ENCODE results near the gene LPGAT1.
"Not testable (repeated sequence)": the region's sequence is repeated elsewhere in the genome, so short reads cannot be mapped to it uniquely, and the experiment has no call there.

Gene LPGAT1

GRCh38 chr1:211830328-211831142, at the start of gene LPGAT1:
LPGAT1 (minus strand) TSS chr1:211830763; CDS start chr1:211829296, 1,467 bp downstream.
- DNase-seq: peak; percentile 41

DNA sequence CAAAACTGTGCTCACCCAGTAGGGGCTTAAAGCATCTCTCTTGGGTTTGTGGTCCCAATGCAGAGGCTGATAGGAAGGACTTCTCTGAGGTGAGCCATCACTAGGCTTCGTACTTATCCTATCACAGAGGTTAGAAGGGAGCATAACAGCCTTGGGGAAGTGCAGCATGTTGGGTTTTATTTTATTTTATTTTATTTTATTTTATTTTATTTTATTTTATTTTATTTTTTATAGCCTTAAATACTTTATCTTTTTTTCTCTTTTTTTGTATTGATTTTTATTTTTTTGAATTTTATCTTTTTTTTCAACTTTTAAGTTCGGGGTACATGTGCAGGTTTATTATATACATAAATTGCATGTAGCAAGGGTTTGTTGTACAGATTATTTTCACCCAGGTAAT, 48.9 kb upstream of the LPGAT1 start:
- no peak for DNase-seq

- no peak for DNase-seq
These were observed 46.5 kb upstream of the LPGAT1 start for GRCh38 chr1:211876851-211877590.

DNA sequence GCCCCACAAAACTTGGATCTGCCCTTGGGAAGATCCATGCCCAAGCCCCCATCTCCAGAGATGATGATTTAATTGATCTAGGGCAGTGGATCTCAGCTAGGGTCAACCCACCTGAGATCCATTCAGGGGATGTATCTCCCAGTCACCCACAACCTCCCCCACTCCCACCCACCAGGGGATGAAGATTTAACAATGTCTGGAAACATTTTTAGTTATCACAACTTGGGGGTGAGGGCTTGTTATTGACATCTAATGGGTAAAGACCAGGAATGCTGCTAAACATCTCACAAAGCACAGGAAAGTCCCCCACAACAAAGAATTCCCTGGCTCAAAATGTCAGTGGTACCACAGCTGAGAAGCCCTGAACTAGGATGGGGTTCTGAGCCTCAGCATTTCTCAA, 45.0 kb upstream of the LPGAT1 start:
- DNase-seq: no peak

GRCh38 chr1:211874521-211875347, 44.2 kb upstream of the LPGAT1 start:
- DNase-seq: no peak

DNA sequence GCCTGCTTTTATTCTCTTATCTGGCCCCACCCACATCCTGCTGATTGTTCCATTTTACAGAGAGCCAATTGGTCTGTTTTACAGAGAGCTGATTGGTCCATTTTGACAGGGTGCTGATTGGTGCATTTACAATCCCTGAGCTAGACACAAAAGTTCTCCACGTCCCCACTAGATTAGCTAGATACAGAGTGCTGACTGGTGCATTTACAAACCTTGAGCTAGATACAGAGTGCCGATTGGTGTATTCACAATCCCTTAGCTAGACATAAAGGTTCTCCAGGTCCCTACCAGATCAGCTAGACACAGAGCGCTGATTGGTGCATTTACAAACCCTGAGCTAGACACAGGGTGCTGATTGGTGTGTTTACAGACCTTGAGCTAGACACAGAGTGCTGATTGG, 43.2 kb upstream of the LPGAT1 start:
- DNase-seq: not testable (repeated sequence)

DNA sequence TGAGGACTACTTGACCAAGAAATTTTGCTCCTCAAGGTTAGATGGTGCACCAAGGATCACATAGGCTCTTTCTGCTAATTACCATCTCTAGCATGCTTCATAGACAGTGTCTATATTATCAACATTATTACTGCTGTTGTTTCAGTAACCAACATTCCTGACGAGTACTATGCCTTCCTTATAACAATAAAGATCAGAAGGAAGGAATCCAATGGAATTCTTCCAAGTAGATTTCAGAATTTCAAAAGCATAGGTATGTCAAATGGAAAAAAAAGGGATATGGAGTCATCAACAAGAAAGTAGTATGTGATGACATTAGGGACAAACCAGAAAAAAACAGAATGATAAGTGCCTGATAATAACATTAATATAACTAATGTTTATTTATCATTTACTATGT, 39.6 kb upstream of the LPGAT1 start:
- no peak for DNase-seq

- no peak for DNase-seq
These were observed 34.6 kb upstream of the LPGAT1 start for GRCh38 chr1:211865180-211865579.

- no peak for DNase-seq
These were observed 28.8 kb upstream of the LPGAT1 start for GRCh38 chr1:211859405-211859804.

DNA sequence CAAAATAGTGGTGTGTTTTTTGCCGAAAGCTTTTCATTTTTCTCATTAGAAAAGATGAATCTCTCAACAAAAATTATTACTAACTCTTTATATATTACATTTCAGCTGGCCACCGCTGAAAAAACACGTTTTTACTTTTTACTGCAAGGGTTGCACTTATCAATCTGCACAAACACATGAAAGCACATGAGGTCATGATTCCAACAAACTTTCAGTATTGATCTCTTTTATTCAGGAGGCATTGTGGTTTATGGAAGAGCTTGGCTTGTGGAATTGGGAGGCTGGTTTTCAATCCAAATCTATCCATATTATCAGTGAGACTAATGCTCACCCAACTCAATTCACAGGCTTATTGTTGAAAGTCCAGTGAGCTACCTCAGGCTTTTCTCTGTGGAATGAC, 20.6 kb upstream of the LPGAT1 start:
- no peak for DNase-seq

- DNase-seq: no peak
These were observed 13.1 kb upstream of the LPGAT1 start for GRCh38 chr1:211843507-211844298.

DNA sequence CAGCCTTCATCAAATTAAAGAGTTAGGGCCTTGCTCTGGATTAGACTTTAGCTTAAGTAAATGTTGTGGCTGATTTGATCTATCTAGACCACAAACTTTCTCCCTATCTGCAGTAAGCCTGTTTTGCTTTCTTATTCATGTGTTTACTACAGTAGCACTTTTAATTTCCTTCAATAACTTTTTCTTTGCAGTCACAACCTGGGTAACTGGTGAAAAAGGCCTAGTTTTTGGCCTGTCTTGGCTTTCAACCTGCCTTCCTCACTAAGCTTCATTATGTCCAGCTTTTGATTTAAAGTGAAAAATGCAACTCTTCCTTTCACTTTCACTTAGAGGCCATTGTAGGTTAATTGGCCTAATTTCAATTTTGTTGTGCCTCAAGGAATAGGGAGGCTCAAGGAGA, 12.5 kb upstream of the LPGAT1 start:
- no peak for DNase-seq

- DNase-seq: no peak
These were observed 12.0 kb upstream of the LPGAT1 start for GRCh38 chr1:211842518-211842917.

DNA sequence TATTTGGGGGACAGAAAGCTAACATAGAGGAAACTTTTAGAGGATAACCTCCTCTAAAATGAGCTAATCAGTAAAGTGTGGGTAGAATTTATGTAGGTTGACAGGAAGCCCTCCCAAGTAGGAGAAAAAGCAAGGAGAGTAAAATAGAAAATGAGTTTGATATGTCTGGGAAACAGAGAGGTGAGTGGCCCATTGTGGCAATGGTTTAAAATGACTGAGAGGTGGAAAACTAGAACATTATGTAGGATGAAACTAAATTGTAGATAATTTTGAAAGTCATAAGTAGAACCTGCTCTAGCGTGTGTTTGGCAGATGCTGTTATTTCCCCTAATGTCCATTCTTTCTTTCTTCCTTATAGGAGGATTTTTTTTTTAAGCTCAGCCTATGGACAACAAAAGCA, 8.5 kb upstream of the LPGAT1 start:
- DNase-seq: no peak

GRCh38 chr1:211833174-211833820, 2.7 kb upstream of the LPGAT1 start:
- no peak for DNase-seq

DNA sequence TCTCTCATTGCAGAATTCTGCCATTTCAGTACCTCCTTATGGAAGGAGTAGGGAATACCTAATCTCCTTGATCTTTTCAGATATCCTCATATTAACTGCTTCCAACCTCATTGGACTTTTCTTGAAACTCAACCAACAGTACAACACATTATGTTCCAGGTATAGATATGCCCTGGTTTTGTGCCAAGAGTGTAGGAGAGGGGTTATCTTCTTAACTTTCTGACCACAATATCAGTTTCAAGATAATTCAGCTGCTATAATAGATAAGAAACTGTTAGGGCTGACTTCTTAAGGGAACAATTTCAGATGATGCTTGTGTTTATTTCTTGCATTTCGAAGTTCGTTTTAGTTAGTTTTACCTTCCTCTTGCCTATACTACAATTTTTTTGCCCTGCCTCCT, 2.1 kb upstream of the LPGAT1 start:
- DNase-seq: no peak

GRCh38 chr1:211831558-211832323, 1.2 kb upstream of the LPGAT1 start:
- no peak for DNase-seq

GRCh38 chr1:211830055-211830327, 572 bp downstream of the LPGAT1 start:
- no peak for DNase-seq

DNA sequence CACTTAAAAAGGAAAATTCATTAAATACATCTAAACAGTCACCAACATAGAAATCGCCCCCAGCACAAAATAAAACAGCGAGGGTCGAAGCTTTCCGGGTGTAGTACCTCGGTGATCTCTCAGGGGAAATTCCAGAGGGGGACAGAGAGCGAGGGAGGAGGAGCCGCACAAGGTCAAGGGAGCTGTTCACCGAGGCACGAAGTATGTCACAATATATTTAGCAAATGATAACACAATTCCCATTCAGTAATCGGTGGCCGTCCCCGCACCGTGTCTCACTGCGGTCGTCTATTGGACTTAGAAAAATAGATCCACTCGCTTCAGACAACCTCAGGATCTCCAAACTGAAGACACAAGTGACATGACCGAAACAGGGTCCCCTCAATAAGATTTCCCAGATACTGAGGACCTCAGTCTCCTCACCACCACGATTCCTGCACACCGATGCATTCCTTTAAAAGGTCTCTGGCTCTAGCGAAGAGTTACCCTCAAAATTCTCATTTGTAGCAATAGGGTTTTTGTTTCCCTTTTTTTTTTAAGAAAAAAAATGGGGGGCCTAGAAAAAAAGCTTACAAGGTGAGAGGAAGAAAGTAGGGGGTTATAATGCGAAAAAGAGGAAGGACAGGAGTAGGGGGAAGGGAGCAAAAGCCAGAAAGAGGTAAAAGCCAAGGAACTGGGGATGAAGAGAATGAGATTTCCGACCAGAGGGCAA, 1.1 kb downstream of the LPGAT1 start:
- DNase-seq: peak; percentile 4

GRCh38 chr1:211828584-211829342, 1.8 kb downstream of the LPGAT1 start:
- no peak for DNase-seq
